ENCODE measurements around the gene FAAH.

Gene FAAH

GRCh38 chr1:46451948-46452930 is 58.1 kb downstream of the FAAH start:
- DNase-seq (ENCODE audit: low read depth): no peak

- no peak for DNase-seq (ENCODE audit: low read depth)
These were observed 58.8 kb downstream of the FAAH start for GRCh38 chr1:46452931-46453325.

- DNase-seq (ENCODE audit: low read depth): no peak
These were observed 59.3 kb downstream of the FAAH start for GRCh38 chr1:46453449-46453848.

- DNase-seq (ENCODE audit: low read depth): no peak
These were observed 61.8 kb downstream of the FAAH start for GRCh38 chr1:46455951-46456350.

- DNase-seq (ENCODE audit: low read depth): no peak
These were observed 62.4 kb downstream of the FAAH start for GRCh38 chr1:46456411-46456963.

- DNase-seq (ENCODE audit: low read depth): no peak
These were observed 63.1 kb downstream of the FAAH start for GRCh38 chr1:46457178-46457577.

GRCh38 chr1:46458190-46458589 is 64.1 kb downstream of the FAAH start:
- DNase-seq (ENCODE audit: low read depth): no peak

GRCh38 chr1:46458846-46459245 is 64.7 kb downstream of the FAAH start:
- DNase-seq (ENCODE audit: low read depth): no peak

- no peak for DNase-seq (ENCODE audit: low read depth)
These were observed 65.2 kb downstream of the FAAH start for GRCh38 chr1:46459315-46459714.

- no peak for DNase-seq (ENCODE audit: low read depth)
These were observed 67.1 kb downstream of the FAAH start for GRCh38 chr1:46461017-46461808.

- DNase-seq (ENCODE audit: low read depth): no peak
These were observed 67.8 kb downstream of the FAAH start for GRCh38 chr1:46461809-46462448.
